GM10847 (cell line): Measurements from ENCODE around the gene POU4F3.

Experiments
- POLR2A ChIP-seq: IDR thresholded peaks from 2 replicates; pipeline ENCODE4 v1.6.1; 2011; ENCODE audit not compliant: insufficient read length; ENCODE audit errors: extremely low read depth

The POU4F3 gene

GRCh38 chr5:146365618-146366017 is 27.0 kb downstream of the POU4F3 start:
- TF ChIP-seq POLR2A = no peak

- no peak for TF ChIP-seq POLR2A
Measured at GRCh38 chr5:146366904-146367303, 28.3 kb downstream of the POU4F3 start.

- no peak for TF ChIP-seq POLR2A
Measured at GRCh38 chr5:146368137-146368536, 29.5 kb downstream of the POU4F3 start.

GRCh38 chr5:146369691-146370090 is 31.1 kb downstream of the POU4F3 start:
- TF ChIP-seq POLR2A = no peak

- TF ChIP-seq POLR2A = no peak
Measured at GRCh38 chr5:146376821-146377220, 38.2 kb downstream of the POU4F3 start.

- no peak for TF ChIP-seq POLR2A
Measured at GRCh38 chr5:146378986-146379385, 40.3 kb downstream of the POU4F3 start.

GRCh38 chr5:146380714-146381113 is 42.1 kb downstream of the POU4F3 start:
- TF ChIP-seq POLR2A = no peak

GRCh38 chr5:146388386-146388785 is 49.7 kb downstream of the POU4F3 start:
- no peak for TF ChIP-seq POLR2A

- no peak for TF ChIP-seq POLR2A
Measured at GRCh38 chr5:146390469-146390868, 51.8 kb downstream of the POU4F3 start.
